Measurements from ENCODE around the gene DIP2C.

- TF ChIP-seq CTCF (IDR thresholded peaks at IDR 0.05) (no peak), POLR2A (IDR thresholded peaks at IDR 0.05) (no peak)
These were observed 145.3 kb downstream of the DIP2C start for GRCh38 chr10:543862-544822.

All from prostate gland (tissue), 2 donors.